ENCODE data around the gene SKIDA1. TPM values are rescaled to one million over a fixed set of nuclear protein-coding genes. Genes with fewer than 3 reads are reported as not detected.
"Not testable (repeated sequence)": the region's sequence is repeated elsewhere in the genome, so short reads cannot be mapped to it uniquely, and the experiment has no call there.

SKIDA1 gene
- total RNA-seq, 1 experiment from 2014 or later, result 4.4 TPM

DNA sequence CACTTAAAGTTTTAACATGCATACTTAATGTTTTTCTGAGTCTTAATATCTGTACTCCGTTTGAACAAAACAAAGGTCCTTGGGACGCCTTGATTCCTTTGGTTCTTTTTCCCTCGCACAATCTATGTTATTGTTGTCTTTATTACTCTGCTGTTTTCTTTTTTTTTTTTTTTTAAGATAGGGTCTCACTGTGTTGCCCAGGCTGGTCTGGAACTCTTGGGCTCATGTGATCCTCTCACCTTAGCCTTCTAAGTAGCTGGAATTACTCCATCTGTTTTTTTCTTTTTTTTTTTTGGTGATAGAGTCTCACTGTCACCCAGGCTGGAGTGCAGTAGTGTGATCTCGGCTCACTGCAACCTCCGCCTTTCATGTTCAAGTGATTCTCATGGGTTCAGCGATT lies 21.8 kb upstream of the SKIDA1 start:
- CTCF ChIA-PET, result no interaction called here
- no peak for DNase-seq (ENCODE audit: low spot score)
- Histone ChIP-seq H3K9me3 (ENCODE audit: low read depth, low read length, poor library complexity, severe bottlenecking) (no peaks in the 10 kb centered on the region), H3K36me3 (ENCODE audit: insufficient read depth, low read length, poor library complexity, severe bottlenecking) (peaks cover 69% of the 10 kb centered on the region), H3K27ac (ENCODE audit: low read depth, low read length, poor library complexity, severe bottlenecking) (no peak overlapping the region), H3K4me1 (ENCODE audit: insufficient read depth, low read length, poor library complexity, severe bottlenecking) (no peaks in the 10 kb centered on the region), H3K27me3 (replicated peaks; ENCODE audit: insufficient read depth, low read depth, low read length, poor library complexity) (no peaks in the 10 kb centered on the region), H3K4me3 (ENCODE audit: low read depth, low read length, poor library complexity, severe bottlenecking) (no peak overlapping the region)
- no TSS peak for BruUV-seq (replicated peaks)
- intact Hi-C loops (cut with micrococcal nuclease; ENCODE audit: unreplicated experiment), result no loop called here
- TF ChIP-seq EZH2 (IDR thresholded peaks at IDR 0.05; ENCODE audit: borderline replicate concordance, low read depth, low read length, poor library complexity, severe bottlenecking), result no peak
- TF ChIP-seq, protein P1, sequence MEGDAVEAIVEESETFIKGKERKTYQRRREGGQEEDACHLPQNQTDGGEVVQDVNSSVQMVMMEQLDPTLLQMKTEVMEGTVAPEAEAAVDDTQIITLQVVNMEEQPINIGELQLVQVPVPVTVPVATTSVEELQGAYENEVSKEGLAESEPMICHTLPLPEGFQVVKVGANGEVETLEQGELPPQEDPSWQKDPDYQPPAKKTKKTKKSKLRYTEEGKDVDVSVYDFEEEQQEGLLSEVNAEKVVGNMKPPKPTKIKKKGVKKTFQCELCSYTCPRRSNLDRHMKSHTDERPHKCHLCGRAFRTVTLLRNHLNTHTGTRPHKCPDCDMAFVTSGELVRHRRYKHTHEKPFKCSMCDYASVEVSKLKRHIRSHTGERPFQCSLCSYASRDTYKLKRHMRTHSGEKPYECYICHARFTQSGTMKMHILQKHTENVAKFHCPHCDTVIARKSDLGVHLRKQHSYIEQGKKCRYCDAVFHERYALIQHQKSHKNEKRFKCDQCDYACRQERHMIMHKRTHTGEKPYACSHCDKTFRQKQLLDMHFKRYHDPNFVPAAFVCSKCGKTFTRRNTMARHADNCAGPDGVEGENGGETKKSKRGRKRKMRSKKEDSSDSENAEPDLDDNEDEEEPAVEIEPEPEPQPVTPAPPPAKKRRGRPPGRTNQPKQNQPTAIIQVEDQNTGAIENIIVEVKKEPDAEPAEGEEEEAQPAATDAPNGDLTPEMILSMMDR (conservative IDR thresholded peaks at IDR 0.05; ENCODE audit: low read depth, low read length), result no peak
- POLR2A ChIA-PET (ENCODE audit: low non-redundant PET), result no interaction called here

DNA sequence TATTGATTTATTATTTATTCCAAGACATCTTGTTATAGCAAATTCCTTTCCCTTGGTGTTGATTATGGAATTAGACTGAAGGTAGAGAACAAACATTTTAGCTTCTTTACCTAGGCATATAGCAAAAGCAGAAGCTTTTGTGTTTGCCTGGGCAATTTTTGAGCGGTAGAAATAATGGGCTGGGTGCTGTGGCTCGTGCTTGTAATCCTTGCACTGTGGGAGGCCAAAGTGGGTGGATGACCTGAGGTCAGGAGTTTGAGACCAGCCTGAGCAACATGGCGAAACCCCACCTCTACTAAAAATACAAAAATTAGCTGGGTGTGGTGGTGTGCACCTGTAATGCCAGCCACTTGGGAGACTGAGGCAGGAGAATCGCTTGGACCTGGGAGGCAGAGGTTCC lies 15.2 kb upstream of the SKIDA1 start:
- BruUV-seq (replicated peaks); DNase-seq (ENCODE audit: low spot score); CTCF ChIA-PET; H3K4me3 ChIP-seq (ENCODE audit: low read depth, low read length, poor library complexity, severe bottlenecking); H3K9me3 ChIP-seq (ENCODE audit: low read depth, low read length, poor library complexity, severe bottlenecking); intact Hi-C loops (cut with micrococcal nuclease; ENCODE audit: unreplicated experiment); H3K27ac ChIP-seq (ENCODE audit: low read depth, low read length, poor library complexity, severe bottlenecking); H3K4me1 ChIP-seq (ENCODE audit: insufficient read depth, low read length, poor library complexity, severe bottlenecking); H3K27me3 ChIP-seq (replicated peaks; ENCODE audit: insufficient read depth, low read depth, low read length, poor library complexity); POLR2A ChIA-PET (ENCODE audit: low non-redundant PET): not testable (repeated sequence)
- peaks cover 83% of the 10 kb centered on the region for H3K36me3 ChIP-seq (ENCODE audit: insufficient read depth, low read length, poor library complexity, severe bottlenecking)

DNA sequence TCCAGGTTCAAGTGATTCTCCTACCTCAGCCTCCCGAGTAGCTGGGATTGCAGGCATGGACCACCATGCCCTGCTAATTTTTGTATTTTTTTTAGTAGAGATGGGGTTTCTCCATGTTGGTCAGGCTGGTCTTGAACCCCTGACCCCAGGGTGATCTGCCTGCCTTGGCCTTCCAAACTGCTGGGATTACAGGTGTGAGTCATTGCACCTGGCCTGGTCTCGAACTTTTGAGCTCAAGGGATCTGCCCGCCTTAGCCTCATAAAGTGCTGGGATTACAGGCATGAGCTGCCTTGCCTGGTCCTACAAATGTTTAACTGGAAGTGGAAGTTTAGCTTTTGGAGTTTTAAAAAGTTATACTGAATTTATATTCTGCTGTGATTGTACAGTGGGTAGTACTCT lies 11.4 kb upstream of the SKIDA1 start:
- no peaks in the 10 kb centered on the region for H3K9me3 ChIP-seq (ENCODE audit: low read depth, low read length, poor library complexity, severe bottlenecking)
- peaks cover 15% of the 10 kb centered on the region for H3K4me1 ChIP-seq (ENCODE audit: insufficient read depth, low read length, poor library complexity, severe bottlenecking)
- intact Hi-C loops (cut with micrococcal nuclease; ENCODE audit: unreplicated experiment), result no loop called here
- no peak overlapping the region for H3K27ac ChIP-seq (ENCODE audit: low read depth, low read length, poor library complexity, severe bottlenecking)
- POLR2A ChIA-PET (ENCODE audit: low non-redundant PET), result no interaction called here
- CTCF ChIA-PET, result no interaction called here
- DNase-seq (ENCODE audit: low spot score), result no peak
- no peak for TF ChIP-seq EZH2 (IDR thresholded peaks at IDR 0.05; ENCODE audit: borderline replicate concordance, low read depth, low read length, poor library complexity, severe bottlenecking)
- TF ChIP-seq, protein P1 (conservative IDR thresholded peaks at IDR 0.05; ENCODE audit: low read depth, low read length), result no peak
- no TSS peak for BruUV-seq (replicated peaks)
- peaks cover 48% of the 10 kb centered on the region for H3K36me3 ChIP-seq (ENCODE audit: insufficient read depth, low read length, poor library complexity, severe bottlenecking)
- no peaks in the 10 kb centered on the region for H3K27me3 ChIP-seq (replicated peaks; ENCODE audit: insufficient read depth, low read depth, low read length, poor library complexity)
- no peak overlapping the region for H3K4me3 ChIP-seq (ENCODE audit: low read depth, low read length, poor library complexity, severe bottlenecking)

DNA sequence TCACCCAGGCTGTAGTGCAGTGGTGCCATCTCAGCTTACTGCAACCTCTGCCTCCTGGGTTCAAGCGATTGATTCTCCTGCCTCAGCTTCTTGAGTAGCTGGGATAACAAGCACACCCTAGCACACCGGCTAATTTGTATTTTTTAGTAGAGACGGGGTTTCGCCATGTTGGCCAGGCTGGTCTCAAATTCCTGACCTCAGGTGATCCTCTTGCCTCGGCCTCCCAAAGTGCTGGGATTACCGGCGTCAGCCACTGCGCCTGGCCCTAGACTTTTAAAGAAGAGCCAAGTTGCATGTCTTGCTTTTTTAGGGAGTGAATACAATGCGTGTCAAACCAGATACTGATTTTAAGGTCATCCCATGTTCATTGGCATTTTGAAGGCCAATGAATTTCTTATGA lies 10.5 kb upstream of the SKIDA1 start:
- intact Hi-C loops (cut with micrococcal nuclease; ENCODE audit: unreplicated experiment); BruUV-seq (replicated peaks); DNase-seq (ENCODE audit: low spot score); H3K27ac ChIP-seq (ENCODE audit: low read depth, low read length, poor library complexity, severe bottlenecking); H3K27me3 ChIP-seq (replicated peaks; ENCODE audit: insufficient read depth, low read depth, low read length, poor library complexity); POLR2A ChIA-PET (ENCODE audit: low non-redundant PET); CTCF ChIA-PET; H3K9me3 ChIP-seq (ENCODE audit: low read depth, low read length, poor library complexity, severe bottlenecking): not testable (repeated sequence)
- H3K4me1 ChIP-seq (ENCODE audit: insufficient read depth, low read length, poor library complexity, severe bottlenecking), result peaks cover 24% of the 10 kb centered on the region
- H3K4me3 ChIP-seq (ENCODE audit: low read depth, low read length, poor library complexity, severe bottlenecking), result peak overlapping the region; percentile 65
- H3K36me3 ChIP-seq (ENCODE audit: insufficient read depth, low read length, poor library complexity, severe bottlenecking), result peaks cover 40% of the 10 kb centered on the region
